SK-N-SH (cell line): Measurements from ENCODE around the gene POMC. TPM values are rescaled to one million over a fixed set of nuclear protein-coding genes. Genes with fewer than 3 reads are reported as not detected.

ENCODE experiments used
- CTCF ChIA-PET: fragments of 300-600, 350-600 bp; formaldehyde crosslinking; extraction: SDS; loops from one replicate; lab custom pipeline; 2021; lab: Yijun Ruan, JAX
- POLR2A ChIA-PET: fragments of 350-600 bp; sonication (Branson Sonifier 250); formaldehyde crosslinking; extraction: SDS; loops from one replicate; lab custom pipeline; 2020; ENCODE audit warnings: antibody characterized with exemption, inconsistent platforms; lab: Yijun Ruan, JAX
- DNase-seq: peaks from one replicate; pipeline ENCODE4 v3.0.0; 2012
- H2AFZ ChIP-seq: fragments of 200-600 bp; sonication (generic); 2 replicates; pipeline ENCODE4 v1.8.1; 2016; ENCODE audit warnings: antibody characterized with exemption, mild to moderate bottlenecking, low read depth
- H3F3A ChIP-seq: fragments of 200-600 bp; sonication (generic); replicated peaks from 2 replicates; pipeline ENCODE3; 2016; ENCODE audit warnings: antibody characterized with exemption, mild to moderate bottlenecking; ENCODE audit not compliant: insufficient read depth
- H3K27ac ChIP-seq, 2 experiments: fragments of 200-500 bp in 1 of 2; fragments of 200-600 bp in 1 of 2; sonication (Bioruptor generic) in 1 of 2; sonication (generic), shearing (Covaris generic) in 1 of 2; 2 replicates each; pipeline versions ENCODE4 v1.5.1 to v1.6.1; 2014 to 2016; ENCODE audit warnings: low read depth in 2 of 2, inconsistent platforms in 1 of 2, low read length in 1 of 2, mild to moderate bottlenecking in 1 of 2, mixed read lengths in 1 of 2
- H3K27me3 ChIP-seq: fragments of 200-600 bp; sonication (generic), shearing (Covaris generic); 2 replicates; pipeline ENCODE4 v1.6.1; 2016; ENCODE audit warnings: mixed run types; ENCODE audit not compliant: insufficient read depth
- H3K36me3 ChIP-seq, 2 experiments: fragments of 200-500 bp in 1 of 2; fragments of 200-600 bp in 1 of 2; sonication (Bioruptor generic) in 1 of 2; sonication (generic) in 1 of 2; replicated peaks in 1 of 2; 2 replicates each; pipeline versions ENCODE3 to v1.5.1; 2014 to 2016; ENCODE audit warnings: low read length in 1 of 2, mild to moderate bottlenecking in 1 of 2; ENCODE audit not compliant: insufficient read depth in 2 of 2, control insufficient read depth in 1 of 2
- H3K4me1 ChIP-seq, 2 experiments: fragments of 200-500 bp in 1 of 2; fragments of 200-600 bp in 1 of 2; sonication (Bioruptor generic) in 1 of 2; sonication (generic), shearing (Covaris generic) in 1 of 2; 2 replicates each; pipeline versions ENCODE4 v1.5.1 to v1.6.1; 2014 to 2016; ENCODE audit warnings: low read depth in 1 of 2, low read length in 1 of 2, mixed run types in 1 of 2; ENCODE audit not compliant: insufficient read depth in 2 of 2, control insufficient read depth in 1 of 2
- H3K4me2 ChIP-seq: fragments of 200-600 bp; sonication (generic), shearing (Covaris generic); 2 replicates; pipeline ENCODE4 v1.6.1; 2017; ENCODE audit warnings: mixed run types
- H3K4me3 ChIP-seq, 2 experiments: fragments of 200-500 bp in 1 of 2; fragments of 200-600 bp in 1 of 2; sonication (Bioruptor generic) in 1 of 2; sonication (generic), shearing (Covaris generic) in 1 of 2; 2 replicates each; pipeline versions ENCODE4 v1.5.1 to v1.8.1; 2014 to 2016; ENCODE audit warnings: low read depth in 2 of 2, inconsistent platforms in 1 of 2, low read length in 1 of 2, mild to moderate bottlenecking in 1 of 2, mixed read lengths in 1 of 2, moderate library complexity in 1 of 2
- H3K79me2 ChIP-seq: fragments of 200-600 bp; sonication (generic); 2 replicates; pipeline ENCODE4 v1.8.1; 2017; ENCODE audit warnings: mild to moderate bottlenecking; ENCODE audit not compliant: insufficient read depth
- H3K9ac ChIP-seq: fragments of 200-600 bp; sonication (generic); 2 replicates; pipeline ENCODE4 v1.6.1; 2017; ENCODE audit warnings: mixed run types
- H3K9me2 ChIP-seq: fragments of 200-600 bp; sonication (generic); 2 replicates; pipeline ENCODE4 v1.6.1; 2017; ENCODE audit warnings: mixed run types
- H3K9me3 ChIP-seq: fragments of 200-600 bp; sonication (generic); 2 replicates; pipeline ENCODE4 v1.6.1; 2017; ENCODE audit warnings: mixed run types, mild to moderate bottlenecking, moderate library complexity
- H4K20me1 ChIP-seq: fragments of 200-600 bp; sonication (generic); 2 replicates; pipeline ENCODE4 v1.6.1; 2017; ENCODE audit warnings: mild to moderate bottlenecking, mixed run types; ENCODE audit not compliant: insufficient read depth
- CHD2 ChIP-seq: fragments of 150-350 bp; IDR thresholded peaks from 2 replicates; pipeline ENCODE4 v1.6.1; 2018; ENCODE audit warnings: low read length; ENCODE audit not compliant: partially characterized antibody
- EP300 ChIP-seq, 2 experiments: IDR thresholded peaks; 2 replicates each; pipeline versions ENCODE4 v1.4.0 to v1.6.1; 2012; ENCODE audit warnings: borderline replicate concordance in 1 of 2, low read depth in 1 of 2, low read length in 1 of 2
- FOXM1 ChIP-seq: IDR thresholded peaks from 2 replicates; pipeline ENCODE4 v1.4.0; 2012; ENCODE audit warnings: low read depth, mild to moderate bottlenecking
- MEF2A ChIP-seq: IDR thresholded peaks from 2 replicates; pipeline ENCODE4 v1.4.0; 2012; ENCODE audit warnings: low read depth, borderline replicate concordance
- MXI1 ChIP-seq: IDR thresholded peaks from 2 replicates; pipeline ENCODE4 v1.6.1; 2012; ENCODE audit warnings: mild to moderate bottlenecking, low read depth, low read length, improper control_type of control experiment
- NRF1 ChIP-seq: IDR thresholded peaks from 2 replicates; pipeline ENCODE4 v1.6.1; 2012; ENCODE audit warnings: low read depth, mild to moderate bottlenecking, low read length
- RCOR1 ChIP-seq: fragments of 150-350 bp; IDR thresholded peaks from 2 replicates; pipeline ENCODE4 v1.6.1; 2017; ENCODE audit warnings: antibody characterized with exemption, low read length
- SIN3A ChIP-seq: IDR thresholded peaks from 2 replicates; pipeline ENCODE4 v1.6.1; 2012; ENCODE audit warnings: low read depth, mild to moderate bottlenecking, low read length, moderate library complexity, borderline replicate concordance
- TEAD4 ChIP-seq: IDR thresholded peaks from 2 replicates; pipeline ENCODE4 v1.4.0; 2012; ENCODE audit warnings: mild to moderate bottlenecking, borderline replicate concordance; ENCODE audit not compliant: insufficient read depth
- YY1 ChIP-seq: IDR thresholded peaks from 2 replicates; pipeline ENCODE4 v1.4.0; 2012; ENCODE audit warnings: low read depth, mild to moderate bottlenecking
- WGBS: methylation state at CpG from one replicate; pipeline ENCODE4 v1.1.6; 2017; ENCODE audit warnings: low lambda C conversion rate; 5-methylcytosine and 5-hydroxymethylcytosine counted together
- polyA plus RNA-seq, 3 experiments: library from polyadenylated mRNA; depleted of rRNA; stranded (reverse); fragments of >200 nt; gene quantifications; 2 replicates each; pipeline ENCODE4 v1.2.3, GENCODE V29; 2012
- TF ChIP-seq, protein P1 (sequence below): IDR thresholded peaks from 2 replicates; pipeline ENCODE4 v1.4.0; 2012; ENCODE audit warnings: low read depth, borderline replicate concordance
- TF ChIP-seq, protein P2 (sequence below): IDR thresholded peaks from 2 replicates; pipeline ENCODE4 v1.6.1; 2012; ENCODE audit warnings: mild to moderate bottlenecking, low read depth, low read length, moderate library complexity

Gene POMC
- polyA plus RNA-seq, 1 of the 3 experiments (the other 2 are of a cell fraction) = not detected

GRCh38 chr2:25177211-25177611, 8.8 kb upstream of the POMC start:
- H3K9ac ChIP-seq = no peak overlapping the region
- POLR2A ChIA-PET = no interaction called here
- peak; percentile 72 for DNase-seq
- no peak overlapping the region for H3K27ac ChIP-seq
- no peaks in the 10 kb centered on the region for H3F3A ChIP-seq
- H3K79me2 ChIP-seq = no peaks in the 10 kb centered on the region
- no peak overlapping the region for H3K4me2 ChIP-seq
- H3K4me1 ChIP-seq = peaks cover 0 to 6% of the 10 kb centered on the region in 2 experiments; a peak in 1 of 4 replicates
- H3K36me3 ChIP-seq = no peaks in the 10 kb centered on the region
- H3K27me3 ChIP-seq = peaks cover 22% of the 10 kb centered on the region
- WGBS = 63% methylated on average over 8 of the region's 8 CpGs
- no peaks in the 10 kb centered on the region for H4K20me1 ChIP-seq
- CTCF ChIA-PET = interaction anchor here (0.9 to 4.0 kb wide), 6 partner anchors 10 to 482 kb away, joined by 3 to 29 read pairs (median 4); no protein-coding TSS in a partner anchor
- H3K9me3 ChIP-seq = peaks cover 3% of the 10 kb centered on the region; the same call in 1 of the 2 replicates
- H3K4me3 ChIP-seq = no peak overlapping the region
- H2AFZ ChIP-seq = no peak overlapping the region
- no peaks in the 10 kb centered on the region for H3K9me2 ChIP-seq
- TF ChIP-seq CHD2 (no peak), FOXM1 (no peak), TEAD4 (no peak)
- TF ChIP-seq, protein P1, sequence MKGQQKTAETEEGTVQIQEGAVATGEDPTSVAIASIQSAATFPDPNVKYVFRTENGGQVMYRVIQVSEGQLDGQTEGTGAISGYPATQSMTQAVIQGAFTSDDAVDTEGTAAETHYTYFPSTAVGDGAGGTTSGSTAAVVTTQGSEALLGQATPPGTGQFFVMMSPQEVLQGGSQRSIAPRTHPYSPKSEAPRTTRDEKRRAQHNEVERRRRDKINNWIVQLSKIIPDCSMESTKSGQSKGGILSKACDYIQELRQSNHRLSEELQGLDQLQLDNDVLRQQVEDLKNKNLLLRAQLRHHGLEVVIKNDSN = no peak
- TF ChIP-seq, all 33 proteins: peak for 0

- peak; percentile 58 for DNase-seq
- Histone ChIP-seq H3K4me3 (no peak overlapping the region), H3K9ac (no peak overlapping the region), H3K9me2 (no peaks in the 10 kb centered on the region), H4K20me1 (no peaks in the 10 kb centered on the region), H3K9me3 (no peaks in the 10 kb centered on the region; the same call in 1 of the 2 replicates), H3K27me3 (peaks cover 22% of the 10 kb centered on the region), H3F3A (no peaks in the 10 kb centered on the region), H3K4me1 (peaks cover 0 to 6% of the 10 kb centered on the region in 2 experiments; a peak in 1 of 4 replicates), H3K79me2 (no peaks in the 10 kb centered on the region), H3K36me3 (no peaks in the 10 kb centered on the region), H2AFZ (no peak overlapping the region), H3K4me2 (no peak overlapping the region), H3K27ac (no peak overlapping the region)
- 57% methylated on average over 5 of the region's 5 CpGs for WGBS
- POLR2A ChIA-PET = no interaction called here
- TF ChIP-seq YY1 = no peak
- TF ChIP-seq RCOR1 = peak; percentile 50; the same call in 1 of the 2 replicates
- CTCF ChIA-PET = interaction anchor here (0.9 to 4.0 kb wide), 4 partner anchors 10 to 48 kb away, joined by 3 to 29 read pairs (median 4); no protein-coding TSS in a partner anchor
Observed at GRCh38 chr2:25176541-25177181, 8.3 kb upstream of the POMC start.

GRCh38 chr2:25176138-25176537, 7.8 kb upstream of the POMC start:
- H3K4me1 ChIP-seq = peaks cover 0 to 6% of the 10 kb centered on the region in 2 experiments; a peak in 1 of 4 replicates
- ChIA-PET CTCF (interaction anchor here (0.9 to 4.0 kb wide), 3 partner anchors 10 to 20 kb away, joined by 3 to 29 read pairs (median 4); no protein-coding TSS in a partner anchor), POLR2A (no interaction called here)
- H3K27me3 ChIP-seq = peaks cover 22% of the 10 kb centered on the region
- no peak for DNase-seq
- H3K9me2 ChIP-seq = no peaks in the 10 kb centered on the region
- no peaks in the 10 kb centered on the region for H3K79me2 ChIP-seq
- no peaks in the 10 kb centered on the region for H3F3A ChIP-seq
- 68% methylated on average over 6 of the region's 6 CpGs for WGBS
- H3K27ac ChIP-seq = no peak overlapping the region
- no peaks in the 10 kb centered on the region for H3K36me3 ChIP-seq
- no peak overlapping the region for H2AFZ ChIP-seq
- no peaks in the 10 kb centered on the region for H4K20me1 ChIP-seq
- H3K9ac ChIP-seq = no peak overlapping the region
- no peak overlapping the region for H3K4me2 ChIP-seq
- no peak overlapping the region for H3K4me3 ChIP-seq
- no peaks in the 10 kb centered on the region for H3K9me3 ChIP-seq
- TF ChIP-seq FOXM1 = no peak
- TF ChIP-seq, protein P2, sequence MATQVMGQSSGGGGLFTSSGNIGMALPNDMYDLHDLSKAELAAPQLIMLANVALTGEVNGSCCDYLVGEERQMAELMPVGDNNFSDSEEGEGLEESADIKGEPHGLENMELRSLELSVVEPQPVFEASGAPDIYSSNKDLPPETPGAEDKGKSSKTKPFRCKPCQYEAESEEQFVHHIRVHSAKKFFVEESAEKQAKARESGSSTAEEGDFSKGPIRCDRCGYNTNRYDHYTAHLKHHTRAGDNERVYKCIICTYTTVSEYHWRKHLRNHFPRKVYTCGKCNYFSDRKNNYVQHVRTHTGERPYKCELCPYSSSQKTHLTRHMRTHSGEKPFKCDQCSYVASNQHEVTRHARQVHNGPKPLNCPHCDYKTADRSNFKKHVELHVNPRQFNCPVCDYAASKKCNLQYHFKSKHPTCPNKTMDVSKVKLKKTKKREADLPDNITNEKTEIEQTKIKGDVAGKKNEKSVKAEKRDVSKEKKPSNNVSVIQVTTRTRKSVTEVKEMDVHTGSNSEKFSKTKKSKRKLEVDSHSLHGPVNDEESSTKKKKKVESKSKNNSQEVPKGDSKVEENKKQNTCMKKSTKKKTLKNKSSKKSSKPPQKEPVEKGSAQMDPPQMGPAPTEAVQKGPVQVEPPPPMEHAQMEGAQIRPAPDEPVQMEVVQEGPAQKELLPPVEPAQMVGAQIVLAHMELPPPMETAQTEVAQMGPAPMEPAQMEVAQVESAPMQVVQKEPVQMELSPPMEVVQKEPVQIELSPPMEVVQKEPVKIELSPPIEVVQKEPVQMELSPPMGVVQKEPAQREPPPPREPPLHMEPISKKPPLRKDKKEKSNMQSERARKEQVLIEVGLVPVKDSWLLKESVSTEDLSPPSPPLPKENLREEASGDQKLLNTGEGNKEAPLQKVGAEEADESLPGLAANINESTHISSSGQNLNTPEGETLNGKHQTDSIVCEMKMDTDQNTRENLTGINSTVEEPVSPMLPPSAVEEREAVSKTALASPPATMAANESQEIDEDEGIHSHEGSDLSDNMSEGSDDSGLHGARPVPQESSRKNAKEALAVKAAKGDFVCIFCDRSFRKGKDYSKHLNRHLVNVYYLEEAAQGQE = no peak
- TF ChIP-seq EP300 (IDR thresholded peaks at IDR 0.05; ENCODE audit: borderline replicate concordance in 1 of 2, low read depth in 1 of 2, low read length in 1 of 2) = no peak
- TF ChIP-seq NRF1 = no peak
- no peak for TF ChIP-seq SIN3A
- TF ChIP-seq MXI1 = no peak
- TF ChIP-seq RCOR1 = no peak
- TF ChIP-seq, protein P1 = no peak
- TF ChIP-seq MEF2A = no peak
